GM12801 (cell line): ENCODE measurements around the gene SPAST.

Experiments
- TF ChIP-seq, protein P1 (sequence below): IDR thresholded peaks from one replicate; pipeline ENCODE4 v1.5.1; 2011; ENCODE audit warnings: control low read depth; ENCODE audit not compliant: insufficient read length; ENCODE audit errors: extremely low read depth

The SPAST gene

DNA sequence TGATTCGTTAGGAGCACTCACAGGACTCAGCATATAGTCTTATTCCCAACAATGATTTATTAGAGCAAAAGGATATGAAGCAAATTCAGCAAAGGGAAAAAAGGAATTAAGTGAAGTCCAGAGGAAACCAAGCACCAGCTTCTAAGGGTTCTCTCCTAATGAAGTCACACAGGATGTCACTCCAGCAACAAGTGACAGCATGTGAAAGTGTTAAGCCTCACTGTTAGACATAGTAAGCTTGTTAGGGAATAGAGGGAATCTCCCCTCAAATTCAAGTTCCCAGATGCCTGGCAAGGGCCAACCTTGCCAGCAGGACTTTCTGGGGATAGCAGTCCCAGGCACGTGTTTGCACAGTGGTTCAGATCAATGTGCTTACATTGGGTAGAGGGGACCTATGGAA, 97.9 kb downstream of the SPAST start:
- TF ChIP-seq, protein P1, sequence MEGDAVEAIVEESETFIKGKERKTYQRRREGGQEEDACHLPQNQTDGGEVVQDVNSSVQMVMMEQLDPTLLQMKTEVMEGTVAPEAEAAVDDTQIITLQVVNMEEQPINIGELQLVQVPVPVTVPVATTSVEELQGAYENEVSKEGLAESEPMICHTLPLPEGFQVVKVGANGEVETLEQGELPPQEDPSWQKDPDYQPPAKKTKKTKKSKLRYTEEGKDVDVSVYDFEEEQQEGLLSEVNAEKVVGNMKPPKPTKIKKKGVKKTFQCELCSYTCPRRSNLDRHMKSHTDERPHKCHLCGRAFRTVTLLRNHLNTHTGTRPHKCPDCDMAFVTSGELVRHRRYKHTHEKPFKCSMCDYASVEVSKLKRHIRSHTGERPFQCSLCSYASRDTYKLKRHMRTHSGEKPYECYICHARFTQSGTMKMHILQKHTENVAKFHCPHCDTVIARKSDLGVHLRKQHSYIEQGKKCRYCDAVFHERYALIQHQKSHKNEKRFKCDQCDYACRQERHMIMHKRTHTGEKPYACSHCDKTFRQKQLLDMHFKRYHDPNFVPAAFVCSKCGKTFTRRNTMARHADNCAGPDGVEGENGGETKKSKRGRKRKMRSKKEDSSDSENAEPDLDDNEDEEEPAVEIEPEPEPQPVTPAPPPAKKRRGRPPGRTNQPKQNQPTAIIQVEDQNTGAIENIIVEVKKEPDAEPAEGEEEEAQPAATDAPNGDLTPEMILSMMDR = no peak

DNA sequence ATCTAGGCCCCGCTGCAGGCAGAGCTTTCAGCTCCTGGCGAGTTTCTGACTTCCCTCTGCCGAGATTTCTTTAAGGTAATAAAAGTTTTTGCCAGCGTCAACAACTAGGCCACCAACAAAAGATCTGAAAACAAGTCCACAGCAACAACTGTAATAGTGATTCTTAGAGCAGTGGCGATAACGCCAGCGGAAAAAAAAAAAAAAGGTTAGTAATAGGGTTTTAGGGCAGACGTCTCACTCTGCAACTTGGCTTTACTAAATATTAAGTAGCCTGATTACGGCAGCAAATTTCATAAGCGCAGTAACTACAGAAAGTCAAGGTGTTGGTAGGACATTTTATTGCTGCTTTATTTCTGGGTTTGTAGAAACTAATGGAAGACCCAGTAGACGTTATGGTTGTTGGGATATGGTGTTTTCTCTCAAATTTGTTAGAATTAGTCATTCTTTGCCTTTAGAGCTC, 102.8 kb downstream of the SPAST start:
- TF ChIP-seq, protein P1 = no peak

DNA sequence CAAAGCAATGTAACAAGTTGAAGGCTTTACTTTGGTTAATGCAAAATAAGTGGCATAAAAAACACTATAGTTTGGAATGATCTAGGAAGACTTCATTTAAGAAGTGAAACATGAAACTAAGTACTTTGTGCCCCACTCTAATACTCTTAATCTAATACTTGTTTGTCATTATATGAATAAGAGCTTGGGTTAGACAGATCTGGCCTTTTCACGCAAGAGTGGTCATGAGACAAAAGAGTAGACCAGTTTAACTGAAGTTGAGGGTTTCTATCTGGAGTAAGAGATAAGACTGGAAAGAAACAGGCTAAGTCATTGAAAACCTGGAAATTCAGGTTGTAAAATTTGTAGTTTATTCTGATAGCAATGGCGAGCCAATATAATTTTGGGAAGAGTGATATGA, 105.2 kb downstream of the SPAST start:
- TF ChIP-seq, protein P1 = no peak

DNA sequence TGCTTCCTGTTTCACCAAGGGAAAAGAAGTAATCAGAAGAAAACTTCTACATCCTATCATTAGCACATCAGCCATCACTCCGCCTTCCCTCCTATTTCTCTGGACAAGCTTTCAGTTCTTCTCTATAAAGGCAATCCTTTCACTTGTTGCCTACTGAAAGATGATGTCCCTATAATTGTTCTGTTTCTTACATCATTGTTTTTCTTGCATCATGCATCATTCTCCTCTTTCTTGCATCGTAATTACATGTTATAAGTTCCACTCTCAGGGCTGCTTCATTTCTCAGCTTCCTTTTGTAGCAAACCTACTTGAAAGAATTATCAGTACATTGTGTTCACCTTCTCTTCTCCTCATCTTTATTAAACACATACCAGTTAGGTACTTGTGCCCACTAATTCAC, 109.5 kb downstream of the SPAST start:
- TF ChIP-seq, protein P1 = no peak

DNA sequence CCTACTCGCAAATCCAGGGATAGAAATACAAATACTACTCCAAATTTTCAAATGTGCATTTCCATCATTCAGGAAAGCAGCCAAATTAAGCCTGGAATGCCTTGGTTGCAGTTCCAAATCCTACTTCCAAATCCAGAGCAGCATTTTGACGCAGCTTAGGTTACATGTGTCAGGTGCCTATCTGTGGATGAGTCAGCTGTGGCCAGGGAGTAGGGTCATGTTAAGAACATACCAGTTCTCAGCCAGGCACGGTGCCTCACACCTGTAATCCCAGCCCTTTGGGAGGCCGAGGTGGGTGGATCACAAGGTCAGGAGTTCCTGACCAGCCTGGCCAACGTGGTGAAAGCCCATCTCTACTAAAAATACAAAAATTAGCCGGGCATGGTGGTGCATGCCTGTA, 119.3 kb downstream of the SPAST start:
- TF ChIP-seq, protein P1 = no peak

DNA sequence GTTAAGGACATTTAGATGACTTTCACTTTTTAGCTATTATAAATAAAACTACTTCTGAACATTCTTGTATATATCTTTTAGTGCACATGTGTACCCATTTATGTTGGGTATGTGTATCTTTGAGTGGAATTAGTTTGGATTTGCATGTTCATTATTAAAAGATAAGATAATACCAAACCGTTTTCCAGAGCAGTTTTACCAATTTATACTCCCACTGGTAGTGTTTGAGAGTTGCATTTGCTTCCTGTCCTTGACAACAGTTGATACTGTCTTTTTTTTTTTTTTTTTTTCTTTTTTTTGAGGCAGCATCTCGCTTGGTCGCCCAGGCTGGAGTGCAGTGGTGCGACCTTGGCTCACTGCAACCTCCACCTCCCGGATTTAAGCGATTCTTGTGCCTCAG, 125.7 kb downstream of the SPAST start:
- TF ChIP-seq, protein P1 = no peak

DNA sequence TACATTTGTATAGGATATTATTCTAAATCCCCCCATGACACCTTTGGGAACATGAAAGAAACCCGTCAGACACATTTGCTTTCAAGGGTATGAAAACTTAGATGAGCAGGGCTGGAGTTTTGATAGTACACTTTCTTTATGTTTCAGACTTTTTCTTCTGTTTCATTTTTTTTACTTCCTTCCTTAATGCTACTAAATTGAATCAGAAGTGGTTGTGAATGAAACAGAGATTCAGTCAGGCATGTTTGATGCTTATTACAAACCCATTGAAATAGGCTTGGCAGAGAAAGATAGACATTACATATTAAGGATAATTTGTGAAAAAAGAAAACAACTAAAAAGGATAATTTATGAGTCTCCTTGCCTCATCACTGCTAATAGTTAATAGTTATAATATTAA, 129.1 kb downstream of the SPAST start:
- TF ChIP-seq, protein P1 = no peak

DNA sequence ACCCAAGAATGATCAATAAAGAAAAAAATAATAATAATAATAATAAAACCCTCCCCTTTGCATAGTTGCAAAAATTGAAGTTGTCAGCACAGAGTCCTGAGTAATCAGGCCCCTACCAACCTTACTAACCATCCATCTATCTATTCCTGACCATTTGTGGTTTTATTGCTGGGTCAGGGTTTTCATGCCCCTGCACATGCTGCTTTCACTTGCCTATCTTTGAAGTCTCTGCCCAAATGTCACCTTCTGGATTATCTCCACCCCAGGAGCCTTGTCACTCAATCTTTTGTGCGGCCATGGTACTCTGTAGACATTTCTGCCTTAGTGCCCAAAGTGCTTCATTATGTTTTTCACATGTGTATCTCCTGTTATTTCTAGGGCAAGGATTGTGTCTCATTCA, 137.5 kb downstream of the SPAST start:
- TF ChIP-seq, protein P1 = no peak
